Vagina (tissue), 2 donors: ENCODE data around the gene SLC19A3.

ENCODE experiments used
- POLR2AphosphoS5 ChIP-seq, 2 donors: sonication (generic); formaldehyde crosslinking; IDR thresholded peaks; one replicate each; pipeline ENCODE4 v1.9.0; 2017; ENCODE audit warnings: antibody characterized with exemption in 2 of 2, mild to moderate bottlenecking in 2 of 2, low read depth in 1 of 2; ENCODE audit not compliant: insufficient read depth in 1 of 2
- TF ChIP-seq, protein P1 (sequence below), 3 experiments: fragments of 450-650 bp in 2 of 3; fragments of 200-600 bp in 1 of 3; sonication (generic) in 1 of 3; IDR thresholded peaks; one replicate each; pipeline ENCODE4 v1.5.1; 2017 to 2019; ENCODE audit warnings: antibody characterized with exemption in 3 of 3, mild to moderate bottlenecking in 2 of 3, moderate library complexity in 2 of 3

- TF ChIP-seq, protein P1, sequence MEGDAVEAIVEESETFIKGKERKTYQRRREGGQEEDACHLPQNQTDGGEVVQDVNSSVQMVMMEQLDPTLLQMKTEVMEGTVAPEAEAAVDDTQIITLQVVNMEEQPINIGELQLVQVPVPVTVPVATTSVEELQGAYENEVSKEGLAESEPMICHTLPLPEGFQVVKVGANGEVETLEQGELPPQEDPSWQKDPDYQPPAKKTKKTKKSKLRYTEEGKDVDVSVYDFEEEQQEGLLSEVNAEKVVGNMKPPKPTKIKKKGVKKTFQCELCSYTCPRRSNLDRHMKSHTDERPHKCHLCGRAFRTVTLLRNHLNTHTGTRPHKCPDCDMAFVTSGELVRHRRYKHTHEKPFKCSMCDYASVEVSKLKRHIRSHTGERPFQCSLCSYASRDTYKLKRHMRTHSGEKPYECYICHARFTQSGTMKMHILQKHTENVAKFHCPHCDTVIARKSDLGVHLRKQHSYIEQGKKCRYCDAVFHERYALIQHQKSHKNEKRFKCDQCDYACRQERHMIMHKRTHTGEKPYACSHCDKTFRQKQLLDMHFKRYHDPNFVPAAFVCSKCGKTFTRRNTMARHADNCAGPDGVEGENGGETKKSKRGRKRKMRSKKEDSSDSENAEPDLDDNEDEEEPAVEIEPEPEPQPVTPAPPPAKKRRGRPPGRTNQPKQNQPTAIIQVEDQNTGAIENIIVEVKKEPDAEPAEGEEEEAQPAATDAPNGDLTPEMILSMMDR (IDR thresholded peaks at IDR 0.05): no peak
- no peak for TF ChIP-seq POLR2AphosphoS5 (IDR thresholded peaks at IDR 0.05; ENCODE audit: insufficient read depth in 1 of 2, low read depth in 1 of 2)
These were observed 52.5 kb downstream of the SLC19A3 start for GRCh38 chr2:227665189-227665940.
